GM23248 (cell line): Measurements from ENCODE around the gene PNMA6F. TPM values are rescaled to one million over a fixed set of nuclear protein-coding genes. Genes with fewer than 3 reads are reported as not detected.

Experiments used
- DNase-seq: peaks from one replicate; pipeline ENCODE4 v3.0.0-alpha.2; 2015
- H2AFZ ChIP-seq: fragments of 200-600 bp; sonication (generic); 2 replicates; pipeline ENCODE4 v1.6.1; 2016; ENCODE audit warnings: antibody characterized with exemption
- H3F3A ChIP-seq: fragments of 200-600 bp; sonication (generic); 2 replicates; pipeline ENCODE4 v1.6.1; 2016; ENCODE audit warnings: mild to moderate bottlenecking, antibody characterized with exemption, mixed run types; ENCODE audit not compliant: insufficient read depth
- H3K27ac ChIP-seq: fragments of 200-600 bp; sonication (generic); 2 replicates; pipeline ENCODE4 v1.5.1; 2016; ENCODE audit warnings: mild to moderate bottlenecking
- H3K27me3 ChIP-seq: fragments of 200-600 bp; sonication (generic); replicated peaks from 2 replicates; pipeline ENCODE4 v1.6.1; 2016; ENCODE audit warnings: mild to moderate bottlenecking; ENCODE audit not compliant: insufficient read depth
- H3K36me3 ChIP-seq: fragments of 200-600 bp; sonication (generic); 2 replicates; pipeline ENCODE4 v1.6.1; 2016; ENCODE audit warnings: low read depth, mild to moderate bottlenecking
- H3K4me1 ChIP-seq: fragments of 200-600 bp; sonication (generic); 2 replicates; pipeline ENCODE4 v1.6.1; 2016; ENCODE audit warnings: mild to moderate bottlenecking; ENCODE audit not compliant: insufficient read depth
- H3K4me2 ChIP-seq: fragments of 200-600 bp; sonication (generic); one replicate; pipeline ENCODE4 v1.6.1; 2016; ENCODE audit warnings: mild to moderate bottlenecking; ENCODE audit not compliant: unreplicated experiment
- H3K4me3 ChIP-seq: fragments of 200-600 bp; sonication (generic); 2 replicates; pipeline ENCODE4 v1.5.1; 2016; ENCODE audit warnings: mild to moderate bottlenecking
- H3K79me2 ChIP-seq: fragments of 200-600 bp; sonication (generic); 2 replicates; pipeline ENCODE4 v1.6.1; 2016; ENCODE audit warnings: mild to moderate bottlenecking; ENCODE audit not compliant: insufficient read depth
- H3K9ac ChIP-seq: fragments of 200-600 bp; sonication (generic); 2 replicates; pipeline ENCODE4 v1.6.1; 2016; ENCODE audit warnings: mild to moderate bottlenecking
- H3K9me2 ChIP-seq: fragments of 200-600 bp; sonication (generic); 2 replicates; pipeline ENCODE4 v1.6.1; 2016; ENCODE audit warnings: mixed run types, mild to moderate bottlenecking, moderate library complexity; ENCODE audit not compliant: insufficient read depth
- H3K9me3 ChIP-seq: fragments of 200-600 bp; sonication (generic); one replicate; pipeline ENCODE4 v1.6.1; 2017; ENCODE audit warnings: low read depth
- H4K20me1 ChIP-seq: fragments of 200-600 bp; sonication (generic); 2 replicates; pipeline ENCODE4 v1.6.0; 2016; ENCODE audit not compliant: insufficient read depth
- EZH2 ChIP-seq: fragments of 200-600 bp; sonication (generic); IDR thresholded peaks from 2 replicates; pipeline ENCODE4 v1.6.1; 2018; ENCODE audit warnings: antibody characterized with exemption, mild to moderate bottlenecking; ENCODE audit not compliant: insufficient read depth, poor library complexity, severe bottlenecking
- EZH2phosphoT487 ChIP-seq: fragments of 200-600 bp; sonication (generic); IDR thresholded peaks from 2 replicates; pipeline ENCODE4 v1.6.1; 2018; ENCODE audit warnings: antibody characterized with exemption, moderate library complexity, mild to moderate bottlenecking, low read depth; ENCODE audit not compliant: insufficient read depth
- WGBS, 2 experiments: methylation state at CpG; one replicate each; pipeline ENCODE4 v1.1.6; 2015 to 2017; ENCODE audit warnings: low lambda C conversion rate in 2 of 2, low coverage in 1 of 2; ENCODE audit errors: missing lambda C conversion rate in 2 of 2; 5-methylcytosine and 5-hydroxymethylcytosine counted together
- in situ Hi-C: fragments of 300-500 bp; cut with MboI; formaldehyde crosslinking; loops from 2 replicates; pipeline ENCODE4 v1.15.0; 2020
- polyA plus RNA-seq: library from polyadenylated mRNA; unstranded; fragments of >200 nt; fragmentation: Nextera tagmentation; extraction: Ambion mirVana; gene quantifications from 2 replicates; pipeline ENCODE4 v1.2.1, GENCODE V29; 2016
- total RNA-seq: library from RNA; depleted of rRNA; stranded (reverse); fragments of >200 nt; shearing (Covaris generic); gene quantifications from 2 replicates; pipeline ENCODE4 v1.2.3, GENCODE V29; 2014

The PNMA6F gene
- total and polyA plus RNA-seq, 2 experiments from 2014 or later, result not detected

DNA sequence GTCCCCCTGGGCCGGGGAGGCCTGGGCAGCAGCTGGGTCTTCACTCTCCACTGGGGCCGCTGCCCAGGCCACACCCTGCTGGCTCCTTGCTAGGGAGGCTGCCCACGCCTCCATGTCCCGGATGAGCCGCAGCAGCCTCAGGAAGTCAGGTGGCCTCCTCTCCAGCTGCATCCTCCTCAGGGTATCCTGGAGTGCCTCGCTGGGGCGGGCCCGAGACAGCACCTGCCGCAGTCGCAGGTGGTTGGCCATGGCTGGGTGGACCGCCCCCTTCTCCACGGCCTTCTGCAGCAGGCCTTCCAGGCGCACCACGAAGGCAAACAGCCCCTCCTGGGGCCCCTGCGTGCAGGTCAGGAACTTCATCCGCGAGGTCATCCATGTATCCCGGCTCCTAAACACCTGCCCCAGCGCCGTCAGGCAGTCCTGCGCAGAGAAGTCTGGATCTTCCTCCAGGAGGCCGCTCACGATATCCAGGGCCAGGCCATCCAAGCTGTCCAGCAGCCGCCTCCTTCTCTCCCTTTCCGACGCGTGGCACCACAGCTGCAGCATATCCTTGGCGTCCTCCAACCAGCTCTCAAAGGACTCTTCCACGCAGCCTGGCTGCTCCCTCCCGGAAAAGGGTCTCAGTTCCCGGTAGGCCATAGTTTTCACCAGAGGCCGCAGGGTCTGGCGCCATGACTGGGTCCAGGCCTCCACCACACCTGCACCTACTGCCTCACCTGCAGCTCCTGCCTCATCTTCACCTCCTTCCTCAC is 2.1 kb downstream of the PNMA6F start:
- no peak for DNase-seq
- no peaks in the 10 kb centered on the region for H3K79me2 ChIP-seq
- WGBS, 2 experiments, result 52 to 62% methylated on average over 13 to 17 of the region's 33 CpGs
- H3K27ac ChIP-seq, result no peak overlapping the region
- TF ChIP-seq EZH2phosphoT487 (no peak), EZH2 (no peak)
- no peak overlapping the region for H3K4me2 ChIP-seq
- no peak overlapping the region for H3K9ac ChIP-seq
- H3K9me3 ChIP-seq, result no peaks in the 10 kb centered on the region
- no peaks in the 10 kb centered on the region for H3K27me3 ChIP-seq
- H4K20me1 ChIP-seq, result no peaks in the 10 kb centered on the region
- in situ Hi-C loops, result no loop called here
- H2AFZ ChIP-seq, result no peak overlapping the region
- no peaks in the 10 kb centered on the region for H3F3A ChIP-seq
- no peaks in the 10 kb centered on the region for H3K4me1 ChIP-seq
- H3K36me3 ChIP-seq, result no peaks in the 10 kb centered on the region
- no peaks in the 10 kb centered on the region for H3K9me2 ChIP-seq
- no peak overlapping the region for H3K4me3 ChIP-seq

DNA sequence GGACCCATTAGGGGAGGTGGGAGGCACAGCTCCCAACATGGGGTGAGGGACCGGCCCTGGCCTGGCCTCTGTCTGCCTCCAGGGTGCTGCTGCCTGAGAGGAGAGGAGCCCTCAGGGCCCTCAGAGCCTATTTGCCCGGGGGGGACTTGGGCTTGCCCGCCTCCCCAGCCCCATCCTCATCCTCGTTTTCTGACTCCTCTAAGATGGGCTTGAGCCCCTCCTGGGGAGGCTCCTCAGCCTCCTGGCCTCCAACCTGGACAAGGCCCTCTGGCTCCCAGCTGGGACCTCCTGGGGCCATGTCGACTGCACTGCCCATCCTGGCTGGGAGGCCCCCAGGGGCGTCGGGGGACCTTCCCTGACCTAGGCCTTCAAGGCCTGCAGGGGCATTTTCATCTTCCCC is 2.8 kb downstream of the PNMA6F start:
- Histone ChIP-seq H3K4me2 (no peak overlapping the region), H3K9ac (no peak overlapping the region), H3K27ac (no peak overlapping the region), H3K36me3 (no peaks in the 10 kb centered on the region), H3F3A (no peaks in the 10 kb centered on the region), H3K79me2 (no peaks in the 10 kb centered on the region), H3K4me1 (no peaks in the 10 kb centered on the region), H4K20me1 (no peaks in the 10 kb centered on the region), H3K4me3 (no peak overlapping the region), H3K27me3 (no peaks in the 10 kb centered on the region), H3K9me2 (no peaks in the 10 kb centered on the region), H3K9me3 (no peaks in the 10 kb centered on the region), H2AFZ (no peak overlapping the region)
- TF ChIP-seq EZH2 (no peak), EZH2phosphoT487 (no peak)
- DNase-seq, result no peak
- WGBS, 2 experiments, result 80 to 81% methylated on average over 2 to 4 of the region's 7 CpGs
- in situ Hi-C loops, result no loop called here

DNA sequence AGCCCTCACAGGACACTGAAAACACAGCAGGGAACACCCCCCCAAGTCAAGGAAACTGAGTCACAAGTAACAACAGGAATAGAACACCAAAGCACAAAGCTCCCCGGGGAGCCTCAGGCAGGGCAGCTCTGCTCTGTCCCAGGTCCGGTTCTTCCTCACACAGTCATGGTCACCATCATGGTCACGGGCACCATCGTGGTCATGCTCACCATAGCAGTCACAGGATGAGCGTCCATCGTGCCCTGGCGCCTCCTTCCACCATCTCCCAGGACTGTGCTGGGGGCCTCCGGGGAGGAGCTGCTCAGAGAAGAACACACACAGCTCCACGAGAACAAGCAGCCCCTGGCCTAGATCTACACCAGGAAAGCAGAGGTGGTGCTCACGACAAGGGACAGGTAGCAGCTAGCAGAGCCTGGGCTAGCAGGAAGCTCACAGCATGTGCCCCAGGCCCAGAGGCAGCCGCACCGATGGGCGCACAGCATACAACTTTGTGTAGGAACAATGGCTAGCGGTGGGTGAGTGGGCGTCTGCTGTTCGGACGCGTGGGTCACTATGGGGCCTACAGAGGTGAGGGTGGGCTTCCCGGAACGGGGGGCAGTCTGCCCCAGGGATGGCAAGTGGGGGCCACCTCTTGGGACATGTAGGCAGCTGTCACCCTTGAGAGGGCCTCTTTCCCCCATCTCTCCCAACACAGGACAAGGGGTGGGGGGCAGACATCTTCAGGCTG is 3.4 kb downstream of the PNMA6F start:
- H3K27me3 ChIP-seq, result no peaks in the 10 kb centered on the region
- in situ Hi-C loops, result no loop called here
- no peak overlapping the region for H3K27ac ChIP-seq
- H3K4me2 ChIP-seq, result no peak overlapping the region
- no peaks in the 10 kb centered on the region for H3K36me3 ChIP-seq
- H3K9me3 ChIP-seq, result no peaks in the 10 kb centered on the region
- no peaks in the 10 kb centered on the region for H3K9me2 ChIP-seq
- no peak overlapping the region for H2AFZ ChIP-seq
- H3F3A ChIP-seq, result no peaks in the 10 kb centered on the region
- no peaks in the 10 kb centered on the region for H3K4me1 ChIP-seq
- no peak overlapping the region for H3K4me3 ChIP-seq
- no peak for DNase-seq
- H4K20me1 ChIP-seq, result no peaks in the 10 kb centered on the region
- TF ChIP-seq EZH2 (no peak), EZH2phosphoT487 (no peak)
- no peaks in the 10 kb centered on the region for H3K79me2 ChIP-seq
- 87 to 95% methylated on average over 10 to 11 of the region's 20 CpGs for WGBS, 2 experiments
- no peak overlapping the region for H3K9ac ChIP-seq

DNA sequence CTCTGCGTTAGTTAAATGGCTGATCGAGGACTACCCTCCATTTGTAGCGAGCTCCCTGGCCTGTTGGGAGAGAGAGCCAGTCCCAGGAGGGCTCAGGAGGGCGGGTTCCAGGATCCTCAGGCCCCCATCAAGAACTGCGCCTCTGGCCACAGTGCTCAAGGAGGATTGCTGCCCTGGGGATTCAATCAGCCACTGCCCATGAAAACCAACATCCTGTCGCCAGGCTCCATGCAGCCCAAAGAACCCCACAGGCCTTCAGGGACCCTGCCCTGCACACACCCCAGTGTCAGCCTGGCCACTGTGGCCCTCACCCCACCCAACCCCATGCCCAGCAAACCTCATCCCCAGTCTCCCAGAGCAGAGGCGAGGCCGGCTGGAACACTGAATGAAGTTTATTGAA is 4.3 kb downstream of the PNMA6F start:
- H3K27me3 ChIP-seq, result no peaks in the 10 kb centered on the region
- no peaks in the 10 kb centered on the region for H4K20me1 ChIP-seq
- H3K79me2 ChIP-seq, result no peaks in the 10 kb centered on the region
- no peak overlapping the region for H3K4me2 ChIP-seq
- in situ Hi-C loops, result no loop called here
- no peak overlapping the region for H3K27ac ChIP-seq
- no peak overlapping the region for H2AFZ ChIP-seq
- no peak overlapping the region for H3K9ac ChIP-seq
- no peaks in the 10 kb centered on the region for H3K36me3 ChIP-seq
- TF ChIP-seq EZH2 (no peak), EZH2phosphoT487 (no peak)
- 70 to 91% methylated on average over 2 to 3 of the region's 8 CpGs for WGBS, 2 experiments
- DNase-seq, result no peak
- no peaks in the 10 kb centered on the region for H3K9me2 ChIP-seq
- H3K9me3 ChIP-seq, result no peaks in the 10 kb centered on the region
- H3F3A ChIP-seq, result no peaks in the 10 kb centered on the region
- H3K4me1 ChIP-seq, result no peaks in the 10 kb centered on the region
- H3K4me3 ChIP-seq, result no peak overlapping the region
